Esophagus squamous epithelium (tissue), 5 donors: Measurements from ENCODE around the gene FAM241B. TPM values are rescaled to one million over a fixed set of nuclear protein-coding genes. Genes with fewer than 3 reads are reported as not detected.

Experiments used
- DNase-seq: peaks from one replicate; lab custom pipeline; 2025; lab: John Stamatoyannopoulos, UW
- H3K27ac ChIP-seq, 4 donors: fragments of 200-600 bp; sonication (generic); one replicate each; pipeline ENCODE4 v1.5.1; 2016 to 2019; ENCODE audit warnings: mild to moderate bottlenecking in 1 of 4
- H3K27me3 ChIP-seq, 4 donors: fragments of 200-600 bp; sonication (generic); 1 replicate in 3 of 4; 2 replicates in 1 of 4; pipeline versions ENCODE4 v1.5.1 to v1.6.0; 2017 to 2021; ENCODE audit warnings: antibody characterized with exemption in 1 of 4
- H3K36me3 ChIP-seq, 3 donors: fragments of 200-600 bp; sonication (generic); one replicate each; pipeline ENCODE4 v1.5.1; 2016 to 2019
- H3K4me1 ChIP-seq, 3 donors: fragments of 200-600 bp; sonication (generic); one replicate each; pipeline ENCODE4 v1.5.1; 2017 to 2019
- H3K4me3 ChIP-seq, 4 donors: fragments of 200-600 bp; sonication (generic); 1 replicate in 3 of 4; 2 replicates in 1 of 4; pipeline ENCODE4 v1.5.1; 2016 to 2019; ENCODE audit warnings: mild to moderate bottlenecking in 2 of 4, moderate library complexity in 1 of 4
- H3K9me3 ChIP-seq, 3 donors: fragments of 200-600 bp; sonication (generic); one replicate each; pipeline ENCODE4 v1.5.1; 2016 to 2019
- POLR2A ChIP-seq, 4 donors: fragments of 450-650 bp; IDR thresholded peaks; one replicate each; pipeline ENCODE4 v1.6.1; 2017; ENCODE audit warnings: antibody characterized with exemption in 4 of 4, mild to moderate bottlenecking in 4 of 4, moderate library complexity in 3 of 4
- WGBS, 2 donors: methylation state at CpG; one replicate each; pipeline ENCODE4 v1.1.5; 2018; 5-methylcytosine and 5-hydroxymethylcytosine counted together
- intact Hi-C: fragments of 100-400 bp; cut with DNase I; formaldehyde crosslinking; loops from one replicate; pipeline ENCODE4 v1.15.0; 2022
- total RNA-seq, 4 donors: library from RNA; depleted of rRNA; stranded (reverse); fragments of >200 nt; gene quantifications; one replicate each; pipeline ENCODE4 v1.1.0, GENCODE V29; 2016
- TF ChIP-seq, protein P1 (sequence below), 6 experiments: fragments of 450-650 bp in 4 of 6; fragments of 200-600 bp in 2 of 6; sonication (generic) in 2 of 6; IDR thresholded peaks; one replicate each; pipeline ENCODE4 v1.5.1; 2016 to 2019; ENCODE audit warnings: antibody characterized with exemption in 6 of 6, mild to moderate bottlenecking in 4 of 6, moderate library complexity in 4 of 6
- donor health status: DM: yes; HTN: yes; CAD: no.

FAM241B gene
- total RNA-seq, 4 donors from 2014 or later, result 1.2 to 1.7 (median 1.3) TPM; not detected in 1

GRCh38 chr10:69647819-69648218 is 17.8 kb downstream of the FAM241B start:
- H3K4me3 ChIP-seq, result no peak overlapping the region
- intact Hi-C loops, result loop anchor here (2.0 to 10.0 kb wide), 2 partner anchors 69 to 157 kb away; partner anchors contain the start of gene COL13A1
- TF ChIP-seq, protein P1, sequence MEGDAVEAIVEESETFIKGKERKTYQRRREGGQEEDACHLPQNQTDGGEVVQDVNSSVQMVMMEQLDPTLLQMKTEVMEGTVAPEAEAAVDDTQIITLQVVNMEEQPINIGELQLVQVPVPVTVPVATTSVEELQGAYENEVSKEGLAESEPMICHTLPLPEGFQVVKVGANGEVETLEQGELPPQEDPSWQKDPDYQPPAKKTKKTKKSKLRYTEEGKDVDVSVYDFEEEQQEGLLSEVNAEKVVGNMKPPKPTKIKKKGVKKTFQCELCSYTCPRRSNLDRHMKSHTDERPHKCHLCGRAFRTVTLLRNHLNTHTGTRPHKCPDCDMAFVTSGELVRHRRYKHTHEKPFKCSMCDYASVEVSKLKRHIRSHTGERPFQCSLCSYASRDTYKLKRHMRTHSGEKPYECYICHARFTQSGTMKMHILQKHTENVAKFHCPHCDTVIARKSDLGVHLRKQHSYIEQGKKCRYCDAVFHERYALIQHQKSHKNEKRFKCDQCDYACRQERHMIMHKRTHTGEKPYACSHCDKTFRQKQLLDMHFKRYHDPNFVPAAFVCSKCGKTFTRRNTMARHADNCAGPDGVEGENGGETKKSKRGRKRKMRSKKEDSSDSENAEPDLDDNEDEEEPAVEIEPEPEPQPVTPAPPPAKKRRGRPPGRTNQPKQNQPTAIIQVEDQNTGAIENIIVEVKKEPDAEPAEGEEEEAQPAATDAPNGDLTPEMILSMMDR (IDR thresholded peaks at IDR 0.05), result no peak
- no peak for TF ChIP-seq POLR2A (IDR thresholded peaks at IDR 0.05)
- no peak overlapping the region for H3K27ac ChIP-seq
- no peaks in the 10 kb centered on the region for H3K36me3 ChIP-seq
- H3K4me1 ChIP-seq, result peaks cover 0 to 7% (median 3%) of the 10 kb centered on the region in 3 donors
- no peaks in the 10 kb centered on the region for H3K9me3 ChIP-seq
- WGBS, 2 donors, result 71 to 88% methylated on average over 4 of the region's 4 CpGs
- H3K27me3 ChIP-seq, result peaks cover 0 to 10% (median 0%) of the 10 kb centered on the region in 4 donors
- DNase-seq, result no peak

- Histone ChIP-seq H3K36me3 (no peaks in the 10 kb centered on the region), H3K27ac (no peak overlapping the region), H3K4me3 (no peak overlapping the region), H3K27me3 (peaks cover 0 to 10% (median 0%) of the 10 kb centered on the region in 4 donors), H3K4me1 (peaks cover 0 to 7% (median 3%) of the 10 kb centered on the region in 3 donors), H3K9me3 (no peaks in the 10 kb centered on the region)
- DNase-seq, result no peak
- intact Hi-C loops, result loop anchor here (10.0 kb wide), 1 partner anchor 156 kb away; the partner anchor contains the start of gene COL13A1
- WGBS, 2 donors, result 72 to 83% methylated on average over 4 to 5 of the region's 5 CpGs
- TF ChIP-seq, protein P1 (IDR thresholded peaks at IDR 0.05), result no peak
- TF ChIP-seq POLR2A (IDR thresholded peaks at IDR 0.05), result no peak
These were observed 18.4 kb downstream of the FAM241B start for GRCh38 chr10:69648461-69648860.

GRCh38 chr10:69649786-69650550 is 19.9 kb downstream of the FAM241B start:
- no peaks in the 10 kb centered on the region for H3K36me3 ChIP-seq
- no peak overlapping the region for H3K4me3 ChIP-seq
- DNase-seq, result no peak
- no peaks in the 10 kb centered on the region for H3K4me1 ChIP-seq
- H3K27me3 ChIP-seq, result no peaks in the 10 kb centered on the region
- WGBS, 2 donors, result 85 to 86% methylated on average over 5 to 6 of the region's 9 CpGs
- no peak overlapping the region for H3K27ac ChIP-seq
- intact Hi-C loops, result loop anchor here (10.0 kb wide), 2 partner anchors 155 to 265 kb away; partner anchors contain the start of gene COL13A1
- no peaks in the 10 kb centered on the region for H3K9me3 ChIP-seq
- TF ChIP-seq, protein P1 (IDR thresholded peaks at IDR 0.05), result no peak
- TF ChIP-seq POLR2A (IDR thresholded peaks at IDR 0.05), result no peak

- no peaks in the 10 kb centered on the region for H3K36me3 ChIP-seq
- H3K27ac ChIP-seq, result no peak overlapping the region
- no peak for TF ChIP-seq POLR2A (IDR thresholded peaks at IDR 0.05)
- TF ChIP-seq, protein P1 (IDR thresholded peaks at IDR 0.05), result no peak
- no peak overlapping the region for H3K4me3 ChIP-seq
- no peaks in the 10 kb centered on the region for H3K4me1 ChIP-seq
- intact Hi-C loops, result loop anchor here (10.0 kb wide), 1 partner anchor 264 kb away; no protein-coding TSS in a partner anchor
- 67% methylated on average over 2 to 9 of the region's 13 CpGs for WGBS, 2 donors
- no peaks in the 10 kb centered on the region for H3K9me3 ChIP-seq
- DNase-seq, result no peak
- peaks cover 0 to 4% (median 0%) of the 10 kb centered on the region in 4 donors for H3K27me3 ChIP-seq
These were observed 20.7 kb downstream of the FAM241B start for GRCh38 chr10:69650589-69651261.
